Mesenchymal stem cell (in vitro differentiated cells and primary cell): ENCODE results near the gene UQCRH.

Source experiments
- DNase-seq: peaks from one replicate; pipeline ENCODE4 v3.0.0-alpha.2; 2013
- H2AFZ ChIP-seq: one replicate; pipeline ENCODE4 v1.6.1; 2013; ENCODE audit warnings: low read depth, mild to moderate bottlenecking, control low read depth, inconsistent platforms, low read length, moderate library complexity
- H2AK5ac ChIP-seq: 2 replicates; pipeline ENCODE4 v1.6.1; 2013; ENCODE audit warnings: low read length, moderate library complexity, mild to moderate bottlenecking, inconsistent platforms; ENCODE audit not compliant: severe bottlenecking
- H2BK120ac ChIP-seq: one replicate; pipeline ENCODE4 v1.6.1; 2013; ENCODE audit warnings: low read depth, mild to moderate bottlenecking, inconsistent platforms, low read length, moderate library complexity
- H2BK12ac ChIP-seq, 2 experiments: one replicate each; pipeline ENCODE4 v1.6.1; 2013; ENCODE audit warnings: inconsistent platforms in 2 of 2, low read length in 2 of 2, mild to moderate bottlenecking in 2 of 2, moderate library complexity in 2 of 2, control low read depth in 1 of 2
- H2BK15ac ChIP-seq: one replicate; pipeline ENCODE4 v1.6.1; 2013; ENCODE audit warnings: mild to moderate bottlenecking, low read depth, inconsistent platforms; ENCODE audit not compliant: poor library complexity, severe bottlenecking
- H2BK5ac ChIP-seq: 2 replicates; pipeline ENCODE4 v1.6.1; 2013; ENCODE audit warnings: low read depth, mild to moderate bottlenecking, low read length, control low read depth, inconsistent platforms; ENCODE audit not compliant: poor library complexity, severe bottlenecking
- H3K14ac ChIP-seq, 2 experiments: one replicate each; pipeline ENCODE4 v1.6.1; 2013; ENCODE audit warnings: inconsistent platforms in 2 of 2, low read length in 2 of 2, control low read depth in 1 of 2, mild to moderate bottlenecking in 1 of 2, moderate library complexity in 1 of 2
- H3K18ac ChIP-seq, 2 experiments: one replicate each; pipeline ENCODE4 v1.6.1; 2013; ENCODE audit warnings: inconsistent platforms in 2 of 2, low read length in 2 of 2, control low read depth in 1 of 2, low read depth in 1 of 2, mild to moderate bottlenecking in 1 of 2
- H3K23ac ChIP-seq, 2 experiments: one replicate each; pipeline ENCODE4 v1.6.1; 2013; ENCODE audit warnings: inconsistent platforms in 2 of 2, low read length in 2 of 2, mild to moderate bottlenecking in 2 of 2, moderate library complexity in 2 of 2, control low read depth in 1 of 2
- H3K27ac ChIP-seq: 2 replicates; pipeline ENCODE4 v1.5.1; 2013; ENCODE audit warnings: mild to moderate bottlenecking, moderate library complexity, low read length, control low read depth, inconsistent platforms; ENCODE audit not compliant: poor library complexity, severe bottlenecking
- H3K27me3 ChIP-seq, 2 experiments: 2 replicates each; pipeline versions ENCODE4 v1.6.1 to v1.7.0; 2013; ENCODE audit warnings: low read length in 2 of 2, mild to moderate bottlenecking in 2 of 2, moderate library complexity in 2 of 2, control low read depth in 1 of 2, inconsistent platforms in 1 of 2; ENCODE audit not compliant: control insufficient read depth in 1 of 2, insufficient read depth in 1 of 2
- H3K36me3 ChIP-seq, 2 experiments: 2 replicates each; pipeline versions ENCODE4 v1.6.1 to v1.7.0; 2013; ENCODE audit warnings: low read length in 2 of 2, control low read depth in 1 of 2, inconsistent platforms in 1 of 2, low read depth in 1 of 2, mild to moderate bottlenecking in 1 of 2; ENCODE audit not compliant: insufficient read depth in 2 of 2, control insufficient read depth in 1 of 2
- H3K4ac ChIP-seq, 2 experiments: one replicate each; pipeline ENCODE4 v1.6.1; 2013; ENCODE audit warnings: inconsistent platforms in 2 of 2, low read length in 2 of 2, mild to moderate bottlenecking in 2 of 2, moderate library complexity in 2 of 2, control low read depth in 1 of 2, low read depth in 1 of 2
- H3K4me1 ChIP-seq: 2 replicates; pipeline ENCODE4 v1.6.1; 2013; ENCODE audit warnings: low read depth, low read length, control low read depth; ENCODE audit not compliant: control insufficient read depth, insufficient read depth
- H3K4me2 ChIP-seq: 2 replicates; pipeline ENCODE4 v1.6.1; 2013; ENCODE audit warnings: low read length, mild to moderate bottlenecking, inconsistent platforms; ENCODE audit not compliant: poor library complexity, severe bottlenecking
- H3K4me3 ChIP-seq, 2 experiments: 2 replicates each; pipeline versions ENCODE4 v1.5.1 to v1.7.0; 2013; ENCODE audit warnings: low read length in 2 of 2, mild to moderate bottlenecking in 2 of 2, control low read depth in 1 of 2, low read depth in 1 of 2; ENCODE audit not compliant: insufficient read depth in 1 of 2
- H3K79me1 ChIP-seq: replicated peaks from 2 replicates; pipeline ENCODE4 v1.6.1; 2013; ENCODE audit warnings: mild to moderate bottlenecking, control low read depth, low read length, inconsistent platforms; ENCODE audit not compliant: poor library complexity, severe bottlenecking
- H3K9ac ChIP-seq: 2 replicates; pipeline ENCODE4 v1.7.0; 2013; ENCODE audit warnings: mild to moderate bottlenecking, low read length, moderate library complexity
- H3K9me3 ChIP-seq: 2 replicates; pipeline ENCODE4 v1.7.0; 2013; ENCODE audit warnings: mild to moderate bottlenecking, low read length; ENCODE audit not compliant: control insufficient read depth
- H4K8ac ChIP-seq: one replicate; pipeline ENCODE4 v1.6.1; 2013; ENCODE audit warnings: inconsistent platforms, mild to moderate bottlenecking, low read length, moderate library complexity
- H4K91ac ChIP-seq: one replicate; pipeline ENCODE4 v1.6.1; 2013; ENCODE audit warnings: mild to moderate bottlenecking, low read length, inconsistent platforms
- WGBS: methylation state at CpG from one replicate; pipeline ENCODE4 v1.1.7; 2013; ENCODE audit warnings: mixed read lengths; 5-methylcytosine and 5-hydroxymethylcytosine counted together

The UQCRH gene

DNA sequence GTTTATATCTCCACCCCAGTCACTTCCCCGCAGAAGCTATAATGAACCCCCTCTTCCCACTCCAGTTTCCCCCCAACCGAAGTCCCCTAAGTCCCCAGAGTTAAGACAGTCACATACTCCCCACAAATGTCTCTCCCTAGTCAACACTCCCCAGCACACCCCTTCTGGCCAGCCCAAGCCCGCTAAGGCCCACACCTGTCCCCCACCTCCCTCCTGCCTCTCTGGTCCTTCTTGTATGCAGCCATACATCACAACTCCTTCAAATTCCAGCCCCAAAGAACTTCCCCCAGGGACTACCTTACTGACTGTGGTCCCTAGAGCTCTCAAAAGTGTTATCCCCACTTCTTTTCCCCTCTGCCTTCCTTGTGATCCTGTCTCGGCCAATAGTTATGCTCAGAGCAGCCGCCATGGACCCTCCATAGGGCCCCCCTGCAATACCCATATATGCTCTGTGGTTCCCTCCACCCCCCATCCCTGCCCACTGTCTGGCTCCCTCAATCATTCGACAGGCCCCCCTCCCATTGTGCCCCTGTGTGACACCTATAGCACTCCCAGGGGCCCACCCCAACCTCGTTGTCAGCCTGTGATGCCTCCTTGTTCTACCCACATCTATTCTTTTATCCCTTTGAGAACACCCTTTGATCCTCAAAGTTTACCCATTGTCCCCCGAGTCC, 39.3 kb downstream of the UQCRH start:
- Histone ChIP-seq H3K4me3 (no peak overlapping the region), H3K27me3 (no peaks in the 10 kb centered on the region), H3K9ac (peak overlapping the region; percentile 22), H3K4ac (no peak overlapping the region), H4K8ac (no peak overlapping the region), H3K4me1 (peaks cover 15% of the 10 kb centered on the region), H2BK15ac (no peak overlapping the region), H2AK5ac (peak overlapping the region; percentile 56), H2AFZ (no peak overlapping the region), H3K18ac (no peak overlapping the region), H3K4me2 (no peak overlapping the region), H2BK120ac (no peak overlapping the region), H2BK5ac (no peak overlapping the region), H3K79me1 (peaks cover 33% of the 10 kb centered on the region), H2BK12ac (no peak overlapping the region), H3K14ac (no peak overlapping the region), H3K27ac (no peak overlapping the region), H3K23ac (no peak overlapping the region), H3K9me3 (no peaks in the 10 kb centered on the region), H4K91ac (no peak overlapping the region), H3K36me3 (peaks cover 41 to 48% of the 10 kb centered on the region in 2 experiments)
- 72% methylated on average over 8 of the region's 8 CpGs for WGBS
- no peak for DNase-seq

- Histone ChIP-seq H3K27me3 (no peaks in the 10 kb centered on the region), H3K14ac (no peak overlapping the region), H3K4ac (no peak overlapping the region), H3K4me3 (no peak overlapping the region), H3K4me2 (no peak overlapping the region), H2BK12ac (no peak overlapping the region), H3K4me1 (peaks cover 15% of the 10 kb centered on the region), H3K18ac (no peak overlapping the region), H4K8ac (no peak overlapping the region), H2BK15ac (no peak overlapping the region), H2AK5ac (no peak overlapping the region), H3K36me3 (peaks cover 43 to 48% of the 10 kb centered on the region in 2 experiments), H3K9ac (peak overlapping the region; percentile 11), H3K23ac (no peak overlapping the region), H3K9me3 (no peaks in the 10 kb centered on the region), H4K91ac (no peak overlapping the region), H2BK120ac (no peak overlapping the region), H2BK5ac (no peak overlapping the region), H3K79me1 (peaks cover 33% of the 10 kb centered on the region), H2AFZ (no peak overlapping the region), H3K27ac (no peak overlapping the region)
- DNase-seq = no peak
- 100% methylated on average over 4 of the region's 4 CpGs for WGBS
Measured at GRCh38 chr1:46343351-46343695, 39.8 kb downstream of the UQCRH start.

- Histone ChIP-seq H3K4me1 (peaks cover 15% of the 10 kb centered on the region), H2BK15ac (peak overlapping the region; percentile 65), H3K79me1 (peaks cover 33% of the 10 kb centered on the region), H2BK5ac (no peak overlapping the region), H3K36me3 (peaks cover 43 to 48% of the 10 kb centered on the region in 2 experiments), H4K8ac (no peak overlapping the region), H3K9me3 (no peaks in the 10 kb centered on the region), H2AK5ac (no peak overlapping the region), H3K27ac (no peak overlapping the region), H3K23ac (no peak overlapping the region), H3K4ac (no peak overlapping the region), H2BK12ac (no peak overlapping the region), H4K91ac (no peak overlapping the region), H3K18ac (no peak overlapping the region), H3K4me3 (no peak overlapping the region), H2AFZ (no peak overlapping the region), H3K4me2 (no peak overlapping the region), H3K9ac (peak overlapping the region; percentile 11), H3K14ac (no peak overlapping the region), H2BK120ac (no peak overlapping the region), H3K27me3 (no peaks in the 10 kb centered on the region)
- WGBS = 99% methylated on average over 4 of the region's 4 CpGs
- no peak for DNase-seq
Measured at GRCh38 chr1:46343705-46344104, 40.2 kb downstream of the UQCRH start.

DNA sequence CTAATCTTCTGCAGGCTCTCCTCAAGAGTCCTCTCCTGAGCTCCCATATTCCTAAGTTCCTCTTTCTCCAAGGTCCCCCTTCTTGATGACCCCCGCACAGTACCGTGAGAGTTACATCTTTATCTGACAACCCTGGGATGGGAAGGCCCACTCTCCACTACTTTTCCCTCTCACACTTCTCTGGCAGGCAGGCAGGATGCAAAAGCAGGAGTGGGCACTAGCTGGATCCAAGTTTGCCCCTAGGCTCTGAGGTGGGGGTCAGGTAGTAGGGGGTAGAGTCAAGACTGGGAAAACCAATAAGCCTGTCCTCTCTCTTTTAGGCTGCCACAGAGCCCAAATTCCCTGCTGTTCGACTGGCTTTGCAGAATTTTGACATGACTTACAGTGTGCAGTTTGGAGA, 41.0 kb downstream of the UQCRH start:
- H3K14ac ChIP-seq = no peak overlapping the region
- H3K36me3 ChIP-seq = peaks cover 47 to 51% of the 10 kb centered on the region in 2 experiments
- no peaks in the 10 kb centered on the region for H3K27me3 ChIP-seq
- H2AK5ac ChIP-seq = no peak overlapping the region
- no peak overlapping the region for H4K91ac ChIP-seq
- H3K9ac ChIP-seq = no peak overlapping the region
- no peak for DNase-seq
- WGBS = 96% methylated on average over 3 of the region's 3 CpGs
- H3K23ac ChIP-seq = no peak overlapping the region
- H3K18ac ChIP-seq = no peak overlapping the region
- no peaks in the 10 kb centered on the region for H3K9me3 ChIP-seq
- peak overlapping the region; percentile 30 for H4K8ac ChIP-seq
- no peak overlapping the region for H2BK15ac ChIP-seq
- H3K27ac ChIP-seq = no peak overlapping the region
- H3K4ac ChIP-seq = no peak overlapping the region
- H3K79me1 ChIP-seq = peaks cover 34% of the 10 kb centered on the region
- no peak overlapping the region for H2AFZ ChIP-seq
- no peak overlapping the region for H2BK5ac ChIP-seq
- no peak overlapping the region for H3K4me2 ChIP-seq
- no peak overlapping the region for H2BK120ac ChIP-seq
- H3K4me1 ChIP-seq = peaks cover 15% of the 10 kb centered on the region
- H3K4me3 ChIP-seq = no peak overlapping the region
- no peak overlapping the region for H2BK12ac ChIP-seq
